Hippocampal formation (tissue), 2 donors: ENCODE data around the gene CEP57.
A peak's percentile ranks its signal among the peaks of the same experiment; 100 is the strongest.
"Not testable (repeated sequence)": the region's sequence is repeated elsewhere in the genome, so short reads cannot be mapped to it uniquely, and the experiment has no call there.

ENCODE experiments used
- DNase-seq, 2 donors: peaks; one replicate each; lab custom pipeline; 2025; lab: John Stamatoyannopoulos, UW

The CEP57 gene

DNA sequence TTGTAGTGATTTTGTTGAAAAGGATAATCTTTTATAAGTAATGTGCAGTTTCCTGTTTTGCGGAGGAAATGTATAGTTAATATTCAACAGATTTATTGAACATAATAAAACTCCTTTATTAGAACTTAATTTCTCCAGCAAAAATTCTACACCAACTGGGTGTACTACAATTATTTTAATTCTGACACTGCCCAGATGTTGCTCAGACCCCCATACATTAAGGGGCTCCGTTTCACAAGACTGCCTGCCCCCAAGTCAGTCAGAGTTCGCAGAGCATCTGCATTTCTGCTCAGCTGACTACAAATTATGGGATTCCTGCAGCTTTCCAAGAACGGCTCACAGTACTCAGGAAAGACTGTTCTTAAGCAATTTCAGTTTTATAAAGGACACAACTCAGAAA lies 6.2 kb downstream of the CEP57 start:
- DNase-seq: no peak

DNA sequence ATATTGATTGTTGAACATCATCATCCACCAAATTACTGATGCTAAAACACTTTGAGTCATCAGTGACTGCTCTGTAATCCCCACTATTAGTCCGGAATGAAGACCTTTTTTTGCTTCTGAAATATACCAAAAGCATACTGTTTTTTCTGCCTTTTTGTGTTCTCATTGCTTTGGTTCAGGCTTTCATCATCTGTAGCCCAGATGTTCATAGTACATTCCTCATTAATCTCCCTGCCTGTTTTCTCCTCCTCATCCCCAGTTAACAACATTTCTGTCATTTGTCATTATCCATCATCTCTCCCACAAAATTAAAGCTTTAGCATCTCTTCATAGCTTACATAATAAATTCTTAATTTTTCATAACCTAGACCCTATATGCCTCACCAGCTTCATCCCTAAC lies 9.2 kb downstream of the CEP57 start:
- DNase-seq: no peak

DNA sequence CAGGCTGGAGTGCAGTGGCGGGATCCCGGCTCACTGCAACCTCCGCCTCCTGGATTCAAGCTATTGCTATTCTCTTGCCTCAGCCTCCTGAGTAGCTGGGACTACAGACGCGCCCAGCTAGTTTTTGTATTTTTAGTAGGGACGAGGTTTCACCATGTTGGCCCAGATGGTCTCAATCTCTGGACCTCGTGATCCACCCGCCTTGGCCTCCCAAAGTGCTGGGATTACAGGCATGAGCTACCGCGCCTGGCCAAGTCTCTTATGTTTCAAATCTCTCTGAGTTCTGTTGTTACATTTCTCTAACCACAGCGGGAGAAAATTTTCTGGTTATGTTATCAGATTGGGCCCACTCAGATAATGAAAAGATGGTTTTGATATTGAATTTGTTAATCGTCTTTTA lies 10.1 kb downstream of the CEP57 start:
- no peak for DNase-seq

DNA sequence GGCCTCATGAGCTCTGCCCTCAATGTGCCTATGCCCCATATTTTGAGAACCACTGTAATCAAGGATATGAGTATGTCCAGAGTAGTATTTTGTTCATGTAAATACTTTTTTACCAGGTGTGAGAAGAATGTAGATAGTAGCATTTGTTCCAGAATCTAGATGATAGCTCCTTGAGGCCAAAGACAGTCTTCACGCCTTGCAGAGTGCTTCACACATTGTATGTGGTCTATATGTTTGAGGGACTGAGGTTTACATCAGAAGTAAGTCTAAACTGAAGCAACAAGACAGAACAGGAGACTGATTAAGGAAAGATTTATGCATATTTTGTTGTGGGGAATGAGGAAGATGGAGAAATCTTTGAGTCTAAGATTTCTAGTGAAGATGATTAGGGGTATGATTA lies 12.5 kb downstream of the CEP57 start:
- no peak for DNase-seq

- DNase-seq: no peak
Measured at GRCh38 chr11:95803973-95804372, 13.7 kb downstream of the CEP57 start.

GRCh38 chr11:95805869-95806268 lies 15.6 kb downstream of the CEP57 start:
- no peak for DNase-seq

DNA sequence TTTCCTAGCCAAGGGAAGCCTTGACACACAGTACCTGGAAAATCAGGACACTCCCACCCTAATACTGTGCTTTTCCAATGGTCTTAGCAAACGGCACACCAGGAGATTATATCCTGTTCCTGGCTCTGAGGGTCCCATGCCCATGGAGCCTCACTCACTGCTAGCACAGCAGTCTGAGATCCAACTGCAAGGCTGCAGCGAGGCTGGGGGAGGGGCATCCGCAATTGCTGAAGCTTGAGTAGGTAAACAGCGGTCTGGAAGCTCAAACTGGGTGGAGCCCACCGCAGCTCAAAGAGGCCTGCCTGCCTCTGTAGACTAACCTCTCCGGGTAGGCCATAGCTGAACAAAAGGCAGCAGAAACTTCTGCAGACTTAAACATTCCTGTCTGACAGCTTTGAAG lies 16.2 kb downstream of the CEP57 start:
- DNase-seq: not testable (repeated sequence)

GRCh38 chr11:95811052-95811451 lies 20.8 kb downstream of the CEP57 start:
- DNase-seq: not testable (repeated sequence)

DNA sequence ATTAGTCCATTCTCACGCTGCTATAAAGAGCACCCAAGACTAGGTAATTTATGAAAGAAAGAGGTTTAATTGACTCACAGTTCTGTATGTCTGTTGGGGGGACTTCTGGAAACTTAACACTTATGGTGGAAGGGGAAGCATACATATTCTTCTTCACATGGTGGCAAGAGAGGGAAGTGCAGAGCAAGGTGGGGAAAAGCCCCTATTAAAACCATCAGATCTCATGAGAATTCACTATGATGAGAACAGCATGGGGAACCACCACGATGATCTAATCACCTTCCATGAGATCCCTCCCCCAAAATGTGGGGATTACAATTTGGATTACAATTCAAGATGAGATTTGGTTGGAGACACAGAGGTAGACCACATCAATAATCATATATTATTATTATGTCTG lies 25.7 kb downstream of the CEP57 start:
- no peak for DNase-seq

GRCh38 chr11:95821640-95822039 lies 31.3 kb downstream of the CEP57 start:
- no peak for DNase-seq

DNA sequence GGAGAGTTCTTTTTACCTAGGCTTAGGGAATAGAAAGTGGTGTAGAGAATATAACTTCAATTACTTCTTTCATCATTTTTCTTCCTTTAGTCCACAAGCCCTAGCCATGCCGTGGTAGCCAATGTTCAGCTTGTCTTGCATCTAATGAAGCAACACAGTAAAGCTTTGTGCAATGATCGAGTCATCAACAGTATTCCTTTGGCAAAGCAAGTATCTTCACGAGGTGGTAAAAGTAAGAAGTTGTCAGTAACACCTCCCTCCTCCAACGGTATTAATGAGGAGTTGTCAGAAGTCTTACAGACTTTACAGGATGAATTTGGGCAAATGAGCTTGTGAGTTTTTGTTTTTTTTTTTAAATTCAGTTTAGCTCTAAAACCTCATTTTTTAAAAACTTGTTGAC lies 37.4 kb downstream of the CEP57 start:
- no peak for DNase-seq

DNA sequence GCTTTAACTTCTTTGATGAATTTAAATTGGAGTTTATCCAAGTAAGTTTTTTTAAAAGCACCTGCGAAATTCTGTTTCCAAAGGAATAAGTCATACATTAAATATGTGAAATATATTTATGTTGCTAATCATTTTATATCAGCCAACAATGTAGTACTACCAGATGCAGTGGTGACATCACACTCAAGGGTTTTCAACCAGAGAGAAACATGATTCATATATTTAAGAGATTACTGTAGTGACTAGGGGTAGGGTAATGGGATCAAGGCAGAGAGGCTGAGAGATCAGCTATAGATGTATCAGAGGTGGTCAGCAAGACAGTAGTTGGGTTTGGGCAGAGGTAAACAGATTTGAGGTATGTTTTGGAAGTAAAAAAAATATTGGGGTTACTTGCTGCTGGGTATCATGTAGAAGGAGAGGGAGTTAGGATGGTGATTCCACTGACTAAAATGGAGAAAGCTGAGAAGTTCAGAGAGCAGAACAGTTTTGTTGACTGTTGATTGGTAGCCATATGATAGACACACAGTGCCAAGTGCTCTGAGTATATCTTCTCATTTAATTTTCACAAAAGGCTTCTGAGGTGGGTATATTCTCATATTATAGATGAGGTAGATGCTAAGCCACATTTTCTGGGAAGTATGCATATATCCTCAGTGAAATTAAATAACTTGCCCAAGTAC lies 39.4 kb downstream of the CEP57 start:
- DNase-seq: no peak

DNA sequence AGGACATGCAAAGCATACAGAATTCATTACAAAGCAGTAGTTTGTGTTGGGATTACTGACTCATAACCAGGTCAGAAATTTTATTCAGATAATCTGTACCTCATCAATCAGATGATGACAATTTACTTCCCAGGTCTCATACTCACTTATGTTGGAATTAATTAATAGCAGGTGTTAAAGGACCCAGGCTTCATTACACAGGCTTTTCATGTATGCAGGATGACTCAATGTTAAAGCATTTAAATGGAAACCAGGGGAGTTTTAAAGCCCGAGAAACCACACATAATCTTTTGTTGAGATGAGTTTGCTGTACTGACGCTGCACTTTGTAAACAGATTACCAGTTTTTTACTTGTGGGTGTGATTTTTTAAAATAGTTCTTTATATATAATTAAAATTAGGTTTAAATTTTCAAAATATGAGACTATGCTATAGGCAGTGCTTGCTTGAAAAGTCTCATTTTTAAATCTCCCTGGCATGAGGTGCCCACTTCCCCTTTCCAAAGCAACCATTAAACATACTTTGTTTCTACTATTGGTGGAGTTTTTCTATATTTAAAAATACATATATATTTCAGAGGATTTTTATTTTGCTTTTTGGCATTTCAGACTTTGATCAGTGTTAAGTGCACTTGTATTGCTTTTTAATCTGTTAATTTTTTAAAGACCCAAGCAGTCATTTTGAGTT lies 41.0 kb downstream of the CEP57 start:
- DNase-seq: no peak

DNA sequence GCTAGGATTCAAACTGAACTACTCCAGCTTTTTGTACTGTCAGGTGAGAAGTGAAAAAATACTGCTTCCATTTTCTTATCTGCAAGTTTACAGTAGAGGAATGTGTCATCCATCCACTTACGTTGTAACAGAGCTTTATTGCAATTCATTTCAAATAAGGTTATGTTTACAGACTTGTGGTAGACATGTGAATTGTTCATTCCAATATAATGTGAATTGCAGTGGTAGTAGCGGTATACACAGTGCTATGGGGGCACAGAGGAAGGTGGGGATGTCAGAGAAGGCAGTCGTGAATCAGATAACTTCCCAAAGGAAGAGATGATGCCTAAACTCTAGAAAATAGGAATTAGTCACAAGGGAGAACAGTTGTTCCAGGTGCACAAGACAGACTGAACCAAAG lies 42.5 kb downstream of the CEP57 start:
- DNase-seq: no peak

- DNase-seq: no peak
Measured at GRCh38 chr11:95833378-95833777, 43.1 kb downstream of the CEP57 start.

DNA sequence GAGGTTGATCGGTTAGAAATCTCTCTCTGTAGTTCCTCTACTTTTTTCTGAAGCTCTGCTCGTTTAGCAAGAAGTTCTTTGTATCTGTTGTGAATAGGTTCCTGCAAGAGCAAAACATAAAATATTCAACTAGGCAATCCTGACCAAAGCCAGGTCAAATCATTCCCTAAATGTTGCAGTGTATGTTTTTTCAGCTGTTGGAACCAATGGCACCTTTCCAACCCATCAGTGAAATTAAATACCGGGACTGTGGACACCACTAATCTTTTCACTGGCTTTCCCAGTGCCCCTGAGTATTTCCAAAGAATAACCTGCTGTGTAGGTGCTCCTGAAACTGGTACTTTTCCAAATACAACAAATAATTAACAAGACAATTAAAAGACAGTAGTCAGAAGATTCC lies 45.1 kb downstream of the CEP57 start:
- no peak for DNase-seq

DNA sequence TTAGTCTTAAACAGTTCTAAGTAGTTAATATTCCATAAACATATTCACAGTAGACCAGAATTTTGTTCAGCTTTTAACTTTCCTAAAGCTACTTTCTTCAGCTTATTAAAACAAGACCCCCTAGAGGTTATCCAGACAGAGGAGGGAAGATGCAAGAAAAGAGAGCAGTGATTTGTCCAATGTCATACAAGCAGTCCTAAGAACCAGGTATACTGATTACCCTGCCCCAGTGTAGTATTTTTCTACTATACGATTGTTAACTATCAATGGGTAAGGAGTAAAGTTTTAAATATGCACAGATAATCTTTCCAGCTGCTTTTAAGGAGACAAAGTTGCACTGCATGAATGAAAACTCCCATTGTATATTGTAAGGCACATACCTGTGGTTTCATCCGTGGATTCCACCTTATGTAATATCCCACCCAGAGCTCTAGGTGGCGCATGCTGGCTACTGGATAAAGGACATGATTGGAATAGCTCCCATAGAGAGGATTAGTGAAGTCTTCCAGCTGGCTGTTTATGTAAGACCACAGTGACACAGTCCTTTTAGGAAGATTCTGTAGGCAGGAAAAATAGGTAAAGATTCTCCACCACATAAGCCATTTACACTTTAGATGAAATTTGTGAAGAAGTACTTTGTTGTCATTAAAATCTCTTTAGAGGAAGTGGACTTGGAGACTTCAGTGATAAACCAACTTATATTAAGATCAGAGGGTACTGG lies 45.6 kb downstream of the CEP57 start:
- peak; percentile 28 to 87 for DNase-seq

- no peak for DNase-seq
Measured at GRCh38 chr11:95845167-95845566, 54.9 kb downstream of the CEP57 start.

- DNase-seq: peak; percentile 24 to 68
Measured at GRCh38 chr11:95849087-95849825, 59.0 kb downstream of the CEP57 start.

DNA sequence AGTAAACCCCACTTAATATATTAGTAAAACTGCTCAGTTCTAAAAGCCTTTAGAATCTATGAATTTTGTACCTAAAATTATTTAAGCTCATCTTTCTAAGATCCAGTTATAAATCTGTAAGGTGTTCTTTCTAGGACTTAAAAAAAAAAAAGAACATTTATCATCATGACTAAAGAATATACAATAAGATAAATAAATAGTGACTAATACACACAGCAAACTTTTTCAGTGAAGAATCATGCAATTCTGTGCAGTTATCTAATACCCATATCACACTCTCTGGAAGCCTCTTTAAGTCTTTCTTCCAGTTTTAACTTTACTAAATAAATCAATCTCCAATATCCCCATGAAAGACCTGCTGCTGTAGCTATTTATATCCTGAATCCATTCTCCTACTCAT lies 59.8 kb downstream of the CEP57 start:
- DNase-seq: no peak

DNA sequence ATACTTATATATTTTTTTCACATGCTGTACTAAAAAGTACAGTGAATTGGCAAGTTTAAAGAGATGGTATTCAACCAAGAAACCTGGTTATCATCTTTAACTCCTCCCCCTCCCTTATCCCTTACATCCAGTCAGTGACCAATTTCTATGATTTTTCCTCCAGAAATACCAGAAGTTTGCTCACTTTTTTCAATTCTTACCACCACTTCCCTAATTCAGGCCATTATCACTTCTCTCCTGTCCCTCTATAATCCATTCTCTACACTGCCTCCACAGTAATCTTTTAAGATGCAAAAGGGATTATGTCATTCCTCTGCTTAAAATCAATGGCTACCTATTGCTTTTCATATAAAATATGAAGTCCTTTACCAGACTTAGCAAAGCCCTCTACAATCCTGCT lies 62.8 kb downstream of the CEP57 start:
- DNase-seq: no peak

DNA sequence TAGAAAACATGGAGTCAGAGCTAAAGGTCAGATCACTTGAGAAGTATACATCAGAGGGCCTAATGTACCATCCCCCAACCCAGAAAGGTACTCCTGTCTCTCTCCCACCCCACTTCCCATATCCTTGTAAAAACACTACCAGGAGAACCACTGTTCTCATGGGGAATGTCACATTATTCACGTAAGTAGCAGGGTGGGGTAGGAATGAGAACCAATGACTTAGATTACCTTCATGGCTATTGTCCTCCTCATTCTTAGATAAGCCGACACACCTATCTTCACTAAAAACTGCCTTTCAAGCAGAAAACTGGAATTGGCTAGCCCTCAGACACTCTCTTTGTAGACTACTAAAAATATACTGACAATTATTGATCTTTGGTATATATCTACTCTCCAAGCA lies 63.6 kb downstream of the CEP57 start:
- no peak for DNase-seq

DNA sequence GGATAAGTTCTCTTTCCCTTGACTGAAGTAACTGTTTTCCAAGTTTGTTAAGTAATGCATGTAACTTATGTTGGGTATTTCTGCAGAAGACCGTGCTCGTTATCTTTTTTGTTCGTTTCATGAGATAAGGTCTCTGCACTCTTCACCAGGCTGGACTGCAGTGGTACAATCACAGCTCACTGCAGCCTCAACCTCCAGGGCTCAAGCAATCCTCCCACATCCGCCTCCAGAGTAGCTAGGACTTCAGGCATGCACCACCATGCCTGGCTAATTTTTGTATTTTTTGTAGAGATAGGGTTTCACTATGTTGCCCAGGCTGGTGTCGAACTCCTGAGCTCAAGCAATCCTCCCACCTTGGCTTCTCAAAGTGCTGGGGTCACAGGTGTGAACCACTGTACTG lies 64.1 kb downstream of the CEP57 start:
- not testable (repeated sequence) for DNase-seq
